Stimulated activated CD4-positive, alpha-beta T cell treated with anti-CD3 and anti-CD28 coated beads, Interleukin-2, amount 100 ng/mL, for 24 hours (primary cell): ENCODE results near the gene SAA1.

Source experiments
- DNase-seq, 2 donors: peaks; one replicate each; pipeline ENCODE4 v3.0.0-alpha.2; 2020

SAA1 gene

DNA sequence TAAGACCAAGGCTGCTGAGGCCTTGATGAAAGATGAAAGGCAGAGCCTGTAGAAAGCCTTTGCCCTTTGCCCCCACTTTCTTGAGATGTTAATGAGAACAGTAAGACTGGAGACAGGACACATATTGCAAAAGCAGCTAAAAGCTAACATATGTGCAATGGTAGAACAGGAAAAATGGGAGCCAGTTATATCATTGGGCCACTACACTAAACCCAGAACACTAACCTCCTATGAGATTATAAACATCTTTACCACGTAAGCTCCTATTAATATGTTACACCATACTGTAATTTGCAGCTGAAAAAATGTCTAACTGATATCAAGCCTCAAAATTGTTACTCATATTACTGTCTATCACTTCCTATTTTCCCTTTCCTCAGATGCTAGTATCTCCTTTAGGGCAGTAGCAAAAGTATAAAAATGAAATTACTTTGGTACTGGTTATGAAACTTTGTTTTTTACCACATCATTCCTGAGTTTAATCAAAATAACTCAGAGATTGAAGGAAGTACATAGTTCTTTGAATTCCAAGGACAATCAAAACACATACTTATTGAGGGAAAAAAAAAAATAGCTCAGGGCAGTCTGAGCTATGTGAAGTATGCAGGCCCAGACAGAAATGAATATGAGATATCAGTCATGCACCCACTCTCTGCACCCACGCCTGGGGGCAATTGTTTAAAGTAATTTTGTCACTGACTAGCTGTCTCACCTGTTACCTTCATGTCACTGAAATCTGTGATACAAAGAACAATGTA lies 46.8 kb downstream of the SAA1 start:
- DNase-seq: no peak

DNA sequence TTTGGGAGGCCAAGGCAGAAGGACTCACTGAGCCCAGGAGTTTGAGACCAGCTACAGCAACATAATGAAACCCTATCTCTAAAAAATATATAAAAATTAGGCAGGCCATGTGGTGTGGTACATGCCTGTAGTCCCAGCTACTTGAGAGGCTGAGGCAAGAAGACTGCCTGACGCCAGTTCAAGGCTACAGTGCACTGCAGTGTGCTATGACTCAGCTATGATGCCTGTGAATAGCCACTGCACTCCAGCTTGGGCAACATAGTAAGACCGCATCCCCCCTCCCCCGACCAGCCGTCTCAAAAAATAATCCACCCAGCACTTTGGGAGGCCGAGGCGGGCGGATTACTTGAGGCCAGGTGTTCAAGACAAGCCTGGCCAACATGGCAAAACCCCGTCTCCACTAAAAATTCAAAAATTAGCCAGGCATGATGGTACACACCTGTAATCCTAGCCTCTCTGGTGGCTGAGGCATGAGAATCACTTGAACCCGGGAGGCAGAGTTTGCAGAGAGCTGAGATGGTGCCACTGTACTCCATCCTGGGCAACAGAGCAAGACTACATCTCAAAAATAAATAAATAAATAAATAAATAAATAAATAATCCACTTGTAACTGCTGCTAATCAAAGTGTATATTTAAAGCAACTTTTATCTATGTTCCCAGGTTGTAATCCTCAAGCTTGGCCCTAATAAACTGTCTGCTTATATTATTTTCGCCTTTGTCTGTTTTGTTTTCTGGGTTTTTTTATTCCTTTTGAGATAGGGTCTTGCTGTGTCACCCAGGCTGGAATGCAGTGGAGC lies 48.1 kb downstream of the SAA1 start:
- no peak for DNase-seq

GRCh38 chr11:18314784-18315523 lies 48.9 kb downstream of the SAA1 start:
- no peak for DNase-seq

DNA sequence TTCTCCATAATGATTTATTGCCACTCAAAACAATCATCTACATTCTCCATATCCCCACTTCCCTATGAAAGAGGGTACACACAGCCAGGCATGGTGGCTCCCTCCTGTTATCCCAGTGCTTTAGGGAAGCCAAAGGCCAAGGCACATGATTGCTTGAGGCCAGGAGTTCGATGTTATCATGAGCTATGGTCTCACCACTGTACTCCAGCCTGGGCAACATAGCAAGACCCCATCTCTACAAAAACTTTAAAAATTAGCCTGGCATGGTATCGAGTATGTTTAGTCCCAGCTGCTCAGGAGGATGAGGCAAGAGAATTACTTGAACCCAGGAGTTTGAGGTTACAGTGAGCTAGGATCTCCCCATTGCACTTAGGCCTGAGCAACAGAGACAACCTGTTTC lies 49.8 kb downstream of the SAA1 start:
- DNase-seq: no peak

DNA sequence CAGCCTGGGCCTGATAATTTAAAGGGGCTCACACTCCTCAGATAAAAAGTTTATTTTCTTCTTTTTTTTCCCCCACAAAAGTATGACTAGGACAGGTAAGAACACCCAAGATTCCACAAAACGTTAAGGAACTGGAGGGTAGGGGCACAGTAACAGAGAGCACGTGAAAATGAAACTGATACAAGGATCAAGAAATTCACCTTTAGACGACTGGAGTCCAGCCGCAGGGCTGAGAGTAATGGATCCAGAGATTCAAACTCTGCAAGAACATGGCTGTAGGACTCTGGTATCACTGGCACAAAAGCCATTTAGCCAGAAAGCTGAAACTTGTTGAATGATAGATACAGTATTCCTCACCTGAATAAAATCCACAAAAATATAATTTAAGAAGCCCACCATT lies 51.5 kb downstream of the SAA1 start:
- DNase-seq: no peak
